CD4-positive, alpha-beta T cell treated with Interleukin-1 beta for 1 hour (primary cell): ENCODE data around the gene EYS.

Experiments
- DNase-seq, 2 donors: peaks; one replicate each; pipeline ENCODE4 v3.0.0-alpha.2; 2020 to 2022

Gene EYS

GRCh38 chr6:64803470-64804166 lies 903.4 kb downstream of the EYS start:
- DNase-seq: no peak

GRCh38 chr6:64792534-64792933 lies 914.5 kb downstream of the EYS start:
- no peak for DNase-seq

- DNase-seq: no peak
Observed at GRCh38 chr6:64789476-64789875, 917.5 kb downstream of the EYS start.

- DNase-seq: no peak
Observed at GRCh38 chr6:64786736-64787135, 920.3 kb downstream of the EYS start.

- DNase-seq: no peak
Observed at GRCh38 chr6:64782877-64783276, 924.1 kb downstream of the EYS start.

GRCh38 chr6:64777941-64778785 lies 928.9 kb downstream of the EYS start:
- DNase-seq: no peak

- no peak for DNase-seq
Observed at GRCh38 chr6:64776359-64776758, 930.7 kb downstream of the EYS start.

DNA sequence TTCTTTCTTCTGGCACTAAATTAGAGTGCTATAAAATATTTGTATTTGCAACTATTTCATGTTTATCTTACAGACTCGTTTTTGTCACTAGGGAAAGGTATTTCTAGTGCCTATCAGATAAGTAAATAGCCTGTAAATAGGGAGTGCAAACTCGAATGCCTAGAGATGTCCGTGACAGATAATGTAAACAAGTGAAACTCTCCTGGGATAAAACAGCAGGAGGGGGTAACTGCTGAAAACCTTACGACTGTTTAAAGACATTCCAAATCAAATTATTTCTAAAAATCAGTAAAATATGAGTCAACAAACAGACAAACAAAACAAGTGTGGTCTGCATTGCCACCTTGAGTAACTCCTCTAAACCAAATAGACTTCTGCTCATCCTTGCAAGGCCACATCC lies 932.1 kb downstream of the EYS start:
- no peak for DNase-seq

DNA sequence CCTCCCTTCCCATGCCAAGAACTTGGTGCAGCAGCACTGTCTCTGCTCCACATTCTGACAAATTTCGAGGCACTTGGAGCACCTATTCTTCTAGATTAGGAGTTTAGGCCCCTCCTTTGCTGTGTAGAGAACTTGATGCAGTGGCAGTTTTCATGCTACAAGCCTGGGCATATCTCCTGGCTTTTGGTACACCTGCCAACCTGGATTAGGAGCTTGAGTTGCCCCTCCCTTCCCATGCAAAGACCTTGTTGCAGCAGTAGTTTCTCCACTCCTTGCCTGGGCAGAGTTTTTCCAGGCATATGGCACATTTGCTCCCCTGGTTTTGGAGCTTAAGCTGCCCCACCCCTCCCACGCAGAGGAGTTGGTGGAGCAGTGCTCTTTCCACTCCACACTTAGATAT lies 956.1 kb downstream of the EYS start:
- no peak for DNase-seq

GRCh38 chr6:64737418-64737817 lies 969.6 kb downstream of the EYS start:
- DNase-seq: no peak

- DNase-seq: no peak
Observed at GRCh38 chr6:64736421-64736950, 970.5 kb downstream of the EYS start.

DNA sequence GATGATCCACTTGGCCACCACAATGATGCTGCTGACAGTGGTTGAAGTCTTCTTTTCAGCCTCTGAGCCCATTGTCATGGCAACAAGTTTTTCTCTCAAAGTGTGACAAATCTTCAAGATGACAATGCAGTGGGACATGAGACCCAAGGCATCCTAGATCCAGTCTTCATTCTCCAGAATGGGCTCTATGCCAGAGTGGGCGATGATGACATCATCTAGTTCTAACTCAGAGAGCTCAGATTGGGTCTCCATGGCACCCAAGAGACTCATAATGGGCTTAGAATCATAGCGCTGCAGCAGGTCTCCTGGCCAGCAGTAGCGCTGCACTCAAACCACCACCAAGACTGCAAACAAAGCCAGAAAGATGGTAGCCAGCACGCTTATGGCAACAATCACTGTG lies 973.6 kb downstream of the EYS start:
- no peak for DNase-seq

DNA sequence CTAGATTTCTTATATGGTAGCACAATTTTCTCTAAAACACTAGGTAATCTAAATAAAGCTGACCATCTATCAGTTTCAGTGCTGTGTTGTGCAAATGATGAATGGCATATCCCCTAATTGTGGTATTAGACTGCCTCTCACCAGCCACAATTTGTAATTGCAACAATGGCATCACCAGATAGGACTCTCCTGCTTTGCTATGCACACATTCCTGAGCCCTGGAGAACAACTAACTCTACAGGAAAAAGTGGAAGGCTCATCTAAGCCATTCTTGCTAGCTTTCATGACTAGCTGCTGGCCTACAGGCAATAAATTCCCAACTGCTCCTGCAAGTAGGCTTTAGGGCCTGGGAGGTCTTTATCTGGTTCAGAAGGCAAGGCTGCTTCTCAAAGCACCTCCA lies 974.1 kb downstream of the EYS start:
- no peak for DNase-seq

DNA sequence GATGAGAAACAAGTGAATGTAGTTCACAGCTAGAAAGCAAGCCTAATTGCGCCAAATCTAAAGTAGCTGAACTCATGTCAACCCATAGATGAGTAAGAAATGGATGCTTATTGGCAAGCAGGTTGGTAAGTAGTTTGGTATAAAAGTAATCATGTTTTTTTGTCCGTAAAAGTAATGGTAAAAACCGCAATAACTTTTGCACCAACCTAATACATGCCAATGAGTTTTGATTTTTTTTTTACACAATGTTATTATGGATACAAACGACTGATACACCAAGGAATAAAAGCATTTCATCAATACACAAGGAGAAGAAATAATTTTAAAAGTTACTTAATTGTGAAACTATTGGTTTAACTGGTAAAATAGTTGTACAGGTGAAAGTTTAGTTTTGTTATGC lies 977.5 kb downstream of the EYS start:
- DNase-seq: no peak

GRCh38 chr6:64727075-64727474 lies 980.0 kb downstream of the EYS start:
- DNase-seq: no peak

DNA sequence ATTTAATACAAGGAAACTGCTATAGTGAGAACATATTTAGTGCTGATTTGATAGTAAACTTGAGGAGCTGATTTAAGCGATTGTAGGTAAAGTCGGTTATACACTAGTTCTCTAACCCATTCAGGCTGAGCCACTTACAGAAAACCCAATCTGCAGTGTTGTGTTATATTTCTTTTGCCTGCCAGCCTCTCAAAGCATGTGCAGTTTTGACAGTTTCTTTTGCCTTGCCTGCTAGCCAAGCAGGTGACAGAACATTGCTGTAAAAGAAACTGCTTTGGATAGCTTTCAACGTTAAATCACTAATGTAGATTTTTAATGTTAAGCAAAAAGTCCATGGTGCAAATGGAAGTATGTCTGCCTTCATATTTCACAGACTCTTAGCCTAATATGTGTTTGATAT lies 982.9 kb downstream of the EYS start:
- no peak for DNase-seq

- no peak for DNase-seq
Observed at GRCh38 chr6:64723327-64724058, 983.5 kb downstream of the EYS start.

- no peak for DNase-seq
Observed at GRCh38 chr6:64721865-64722264, 985.2 kb downstream of the EYS start.

DNA sequence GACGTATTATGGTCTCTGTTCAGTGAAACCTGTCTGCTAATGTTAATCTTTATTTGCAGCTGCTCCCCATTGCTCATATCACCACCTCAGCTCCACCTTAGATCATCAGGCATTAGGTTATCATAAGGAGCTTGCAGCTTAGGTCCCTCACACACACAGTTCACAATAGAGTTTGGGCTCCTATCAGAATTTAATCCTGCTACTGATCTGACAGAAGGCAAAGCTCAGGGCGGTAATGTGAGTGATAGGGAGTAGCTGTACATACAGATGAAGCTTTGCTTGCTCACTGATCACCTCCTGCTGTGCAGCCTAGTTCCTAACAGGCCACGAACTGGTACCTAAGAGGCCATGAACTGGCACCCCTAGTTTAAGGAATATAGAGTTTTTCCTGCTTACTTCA lies 989.7 kb downstream of the EYS start:
- no peak for DNase-seq

DNA sequence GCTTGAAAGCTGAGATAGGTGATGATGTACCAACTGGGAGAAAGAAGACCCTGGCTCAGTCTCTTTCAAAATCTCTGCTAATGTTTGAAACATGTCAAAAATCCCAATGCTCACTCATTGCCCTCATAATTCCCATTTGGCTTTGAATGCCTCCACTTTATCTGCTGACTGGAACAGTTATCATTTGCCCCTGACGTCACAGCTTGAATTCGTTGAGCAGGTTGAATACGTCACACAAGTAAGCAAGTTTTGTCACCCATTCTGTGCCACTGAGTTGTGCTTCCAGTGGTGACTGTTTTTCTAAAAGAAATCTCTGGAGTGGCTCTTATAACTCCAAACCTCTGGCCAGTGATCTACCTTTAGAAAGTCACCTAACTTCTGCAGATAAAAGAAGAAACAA lies 991.4 kb downstream of the EYS start:
- no peak for DNase-seq

GRCh38 chr6:64714073-64714472 lies 993.0 kb downstream of the EYS start:
- no peak for DNase-seq

GRCh38 chr6:64713175-64713574 lies 993.9 kb downstream of the EYS start:
- DNase-seq: no peak

DNA sequence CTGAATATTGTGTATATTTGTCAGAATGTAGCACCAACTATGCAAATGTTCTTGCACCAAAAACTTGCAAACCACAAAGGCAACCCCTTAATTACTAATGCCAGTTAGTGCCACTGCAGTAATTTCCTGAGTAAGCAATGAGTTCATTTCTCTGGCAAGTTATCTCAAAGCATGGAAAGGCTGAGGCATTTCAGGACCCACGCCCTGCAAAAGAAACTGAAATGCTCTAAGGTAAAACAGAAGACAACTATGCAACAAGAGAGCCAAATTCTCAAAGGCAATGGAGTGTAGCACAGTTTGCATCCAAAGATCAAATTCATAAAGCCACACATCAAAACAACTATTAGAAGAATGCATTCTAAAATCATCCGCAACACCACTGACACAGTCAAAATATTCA lies 994.4 kb downstream of the EYS start:
- DNase-seq: no peak

GRCh38 chr6:64703922-64704321 lies 1003.1 kb downstream of the EYS start:
- no peak for DNase-seq
